Measurements from ENCODE around the gene NUP93.

GRCh38 chr16:56771558-56772279, 41.8 kb downstream of the NUP93 start:
- TF ChIP-seq YY2 (tag by site-specific recombination; IDR thresholded peaks at IDR 0.05) (no peak), CTCF (tag by site-specific recombination; IDR thresholded peaks at IDR 0.05) (no peak), ZNF626 (tag by site-specific recombination; IDR thresholded peaks at IDR 0.05) (no peak), ZBTB7A (tag by site-specific recombination; IDR thresholded peaks at IDR 0.05; ENCODE audit: low read depth) (no peak), ZNF121 (tag by site-specific recombination; IDR thresholded peaks at IDR 0.05) (no peak), ZNF404 (tag by site-specific recombination; IDR thresholded peaks at IDR 0.05) (no peak), MEIS1 (CRISPR knock-in tag; IDR thresholded peaks at IDR 0.05; ENCODE audit: borderline replicate concordance) (no peak), ZNF76 (tag by site-specific recombination; IDR thresholded peaks at IDR 0.05; ENCODE audit: borderline replicate concordance, low read depth) (no peak), ZNF280D (tag by site-specific recombination; IDR thresholded peaks at IDR 0.05) (no peak), SETDB1 (IDR thresholded peaks at IDR 0.05; ENCODE audit: insufficient read length, low read length) (no peak), ZBTB49 (tag by site-specific recombination; IDR thresholded peaks at IDR 0.05; ENCODE audit: low read depth) (no peak), RBAK (tag by site-specific recombination; IDR thresholded peaks at IDR 0.05) (no peak), MYNN (tag by site-specific recombination; IDR thresholded peaks at IDR 0.05; ENCODE audit: borderline replicate concordance) (no peak), YY1 (tag by site-specific recombination; IDR thresholded peaks at IDR 0.05) (no peak)

Data from HEK293 (cell line).